Ishikawa (cell line): ENCODE data around the gene TACSTD2.

ENCODE experiments used
- CEBPB ChIP-seq: IDR thresholded peaks from 2 replicates; pipeline ENCODE4 v1.6.1; 2012
- EP300 ChIP-seq: IDR thresholded peaks from 2 replicates; pipeline ENCODE4 v1.6.1; 2012; ENCODE audit warnings: borderline replicate concordance
- FOXM1 ChIP-seq: IDR thresholded peaks from 2 replicates; pipeline ENCODE4 v1.6.1; 2012; ENCODE audit warnings: low read depth, borderline replicate concordance
- RAD21 ChIP-seq: IDR thresholded peaks from 2 replicates; pipeline ENCODE4 v1.6.1; 2012; ENCODE audit warnings: low read depth
- TCF12 ChIP-seq: IDR thresholded peaks from 2 replicates; pipeline ENCODE4 v1.6.1; 2012; ENCODE audit warnings: low read depth
- TEAD4 ChIP-seq: IDR thresholded peaks from 2 replicates; pipeline ENCODE4 v1.6.1; 2012
- USF1 ChIP-seq: IDR thresholded peaks from 2 replicates; pipeline ENCODE4 v1.6.1; 2012
- YY1 ChIP-seq: IDR thresholded peaks from 2 replicates; pipeline ENCODE4 v1.6.1; 2012; ENCODE audit warnings: low read depth
- TF ChIP-seq, protein P1 (sequence below): IDR thresholded peaks from 2 replicates; pipeline ENCODE4 v1.6.1; 2012; ENCODE audit warnings: low read depth, mild to moderate bottlenecking

DNA sequence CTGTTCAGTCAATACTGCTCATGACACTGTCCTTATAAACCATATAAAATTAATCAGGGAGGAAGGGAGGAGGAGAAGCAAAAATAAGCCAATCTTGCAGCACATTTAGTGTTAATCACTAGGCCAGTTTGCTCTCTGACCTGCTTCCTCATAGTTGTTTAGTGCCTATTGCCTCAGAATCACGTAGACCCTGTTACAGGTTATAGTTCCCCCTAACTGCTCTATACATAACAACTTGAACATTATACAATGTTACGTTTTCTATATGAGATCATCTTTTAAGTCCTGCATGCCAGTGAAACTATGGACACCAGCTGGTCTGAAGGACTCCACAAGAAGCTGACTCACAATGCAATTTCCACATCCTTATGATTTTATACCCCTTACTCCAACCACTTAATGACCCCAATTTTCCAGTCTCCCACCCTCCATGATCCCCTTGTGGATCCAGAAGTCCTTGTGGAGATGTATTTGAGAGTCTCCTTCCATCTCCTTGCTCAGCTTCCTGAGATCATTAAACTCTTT lies 34.9 kb upstream of the TACSTD2 start:
- TF ChIP-seq CEBPB (no peak), EP300 (no peak), YY1 (no peak), TEAD4 (no peak), RAD21 (no peak), FOXM1 (no peak), USF1 (no peak), TCF12 (no peak)
- TF ChIP-seq, protein P1, sequence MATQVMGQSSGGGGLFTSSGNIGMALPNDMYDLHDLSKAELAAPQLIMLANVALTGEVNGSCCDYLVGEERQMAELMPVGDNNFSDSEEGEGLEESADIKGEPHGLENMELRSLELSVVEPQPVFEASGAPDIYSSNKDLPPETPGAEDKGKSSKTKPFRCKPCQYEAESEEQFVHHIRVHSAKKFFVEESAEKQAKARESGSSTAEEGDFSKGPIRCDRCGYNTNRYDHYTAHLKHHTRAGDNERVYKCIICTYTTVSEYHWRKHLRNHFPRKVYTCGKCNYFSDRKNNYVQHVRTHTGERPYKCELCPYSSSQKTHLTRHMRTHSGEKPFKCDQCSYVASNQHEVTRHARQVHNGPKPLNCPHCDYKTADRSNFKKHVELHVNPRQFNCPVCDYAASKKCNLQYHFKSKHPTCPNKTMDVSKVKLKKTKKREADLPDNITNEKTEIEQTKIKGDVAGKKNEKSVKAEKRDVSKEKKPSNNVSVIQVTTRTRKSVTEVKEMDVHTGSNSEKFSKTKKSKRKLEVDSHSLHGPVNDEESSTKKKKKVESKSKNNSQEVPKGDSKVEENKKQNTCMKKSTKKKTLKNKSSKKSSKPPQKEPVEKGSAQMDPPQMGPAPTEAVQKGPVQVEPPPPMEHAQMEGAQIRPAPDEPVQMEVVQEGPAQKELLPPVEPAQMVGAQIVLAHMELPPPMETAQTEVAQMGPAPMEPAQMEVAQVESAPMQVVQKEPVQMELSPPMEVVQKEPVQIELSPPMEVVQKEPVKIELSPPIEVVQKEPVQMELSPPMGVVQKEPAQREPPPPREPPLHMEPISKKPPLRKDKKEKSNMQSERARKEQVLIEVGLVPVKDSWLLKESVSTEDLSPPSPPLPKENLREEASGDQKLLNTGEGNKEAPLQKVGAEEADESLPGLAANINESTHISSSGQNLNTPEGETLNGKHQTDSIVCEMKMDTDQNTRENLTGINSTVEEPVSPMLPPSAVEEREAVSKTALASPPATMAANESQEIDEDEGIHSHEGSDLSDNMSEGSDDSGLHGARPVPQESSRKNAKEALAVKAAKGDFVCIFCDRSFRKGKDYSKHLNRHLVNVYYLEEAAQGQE, result no peak
